A673 (cell line): ENCODE measurements around the gene CDHR2.

ENCODE experiments used
- CTCF ChIP-seq: fragments of 300-800, 200-600 bp; sonication (generic); conservative IDR thresholded peaks from 2 replicates; pipeline ENCODE4 v1.5.1; 2017; ENCODE audit warnings: low read depth, mild to moderate bottlenecking, antibody characterized with exemption, low read length, moderate library complexity, mixed read lengths
- EZH2 ChIP-seq: fragments of 200-600 bp; sonication (generic); IDR thresholded peaks from 2 replicates; pipeline ENCODE4 v1.6.1; 2017; ENCODE audit warnings: borderline replicate concordance, low read depth, mild to moderate bottlenecking, mixed read lengths, antibody characterized with exemption, low read length; ENCODE audit not compliant: poor library complexity, severe bottlenecking

- TF ChIP-seq CTCF (no peak), EZH2 (no peak)
These were observed 16.7 kb downstream of the CDHR2 start for GRCh38 chr5:176565760-176566288.
